ENCODE data around the gene TRPM3.

DNA sequence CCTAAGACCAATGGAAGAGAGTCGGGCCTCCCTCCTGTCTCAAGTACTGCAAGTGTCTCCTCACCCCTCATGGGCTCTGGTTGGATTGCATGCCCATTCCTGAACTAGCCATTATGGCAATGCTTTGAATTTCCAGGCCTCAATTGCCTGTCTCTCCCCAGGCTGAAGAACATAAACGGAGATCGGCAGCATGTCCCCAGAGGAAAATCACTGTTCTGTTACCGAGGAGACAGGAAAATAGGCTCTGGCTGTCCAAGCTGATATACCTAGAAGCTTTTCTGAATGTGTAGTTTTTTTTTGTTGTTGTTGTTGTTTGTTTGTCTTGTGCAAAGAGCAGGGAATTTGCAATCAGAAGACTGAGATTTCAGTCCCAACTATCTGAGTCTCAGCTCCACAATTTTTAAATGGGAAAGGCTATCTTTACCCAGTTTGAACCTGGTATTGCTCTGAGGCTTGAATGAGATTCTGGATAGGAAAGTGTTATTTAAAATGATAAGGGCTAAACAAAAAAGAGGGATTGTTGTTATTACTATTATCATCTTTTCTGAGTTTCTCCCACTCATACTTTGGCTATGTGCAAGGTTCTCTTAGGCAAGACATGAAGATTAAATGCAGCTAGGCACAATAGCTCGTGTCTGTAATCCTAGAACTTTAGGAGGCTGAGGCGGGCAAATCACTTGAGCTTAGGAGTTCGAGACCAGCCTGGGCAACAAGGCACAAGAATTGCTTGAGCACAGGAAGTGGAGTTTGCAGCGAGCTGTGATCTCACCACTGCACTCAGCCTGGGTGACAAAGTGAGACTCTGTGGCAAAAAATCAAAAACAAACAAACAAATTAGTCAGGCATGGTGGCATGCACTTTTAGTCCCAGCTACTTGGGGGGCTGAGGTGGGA lies 629.7 kb downstream of the TRPM3 start:
- TF ChIP-seq, protein P1, sequence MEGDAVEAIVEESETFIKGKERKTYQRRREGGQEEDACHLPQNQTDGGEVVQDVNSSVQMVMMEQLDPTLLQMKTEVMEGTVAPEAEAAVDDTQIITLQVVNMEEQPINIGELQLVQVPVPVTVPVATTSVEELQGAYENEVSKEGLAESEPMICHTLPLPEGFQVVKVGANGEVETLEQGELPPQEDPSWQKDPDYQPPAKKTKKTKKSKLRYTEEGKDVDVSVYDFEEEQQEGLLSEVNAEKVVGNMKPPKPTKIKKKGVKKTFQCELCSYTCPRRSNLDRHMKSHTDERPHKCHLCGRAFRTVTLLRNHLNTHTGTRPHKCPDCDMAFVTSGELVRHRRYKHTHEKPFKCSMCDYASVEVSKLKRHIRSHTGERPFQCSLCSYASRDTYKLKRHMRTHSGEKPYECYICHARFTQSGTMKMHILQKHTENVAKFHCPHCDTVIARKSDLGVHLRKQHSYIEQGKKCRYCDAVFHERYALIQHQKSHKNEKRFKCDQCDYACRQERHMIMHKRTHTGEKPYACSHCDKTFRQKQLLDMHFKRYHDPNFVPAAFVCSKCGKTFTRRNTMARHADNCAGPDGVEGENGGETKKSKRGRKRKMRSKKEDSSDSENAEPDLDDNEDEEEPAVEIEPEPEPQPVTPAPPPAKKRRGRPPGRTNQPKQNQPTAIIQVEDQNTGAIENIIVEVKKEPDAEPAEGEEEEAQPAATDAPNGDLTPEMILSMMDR (IDR thresholded peaks at IDR 0.05 in 4 of 5, conservative IDR thresholded peaks at IDR 0.05 in 1 of 5), result no peak
- no peak for TF ChIP-seq POLR2A (IDR thresholded peaks at IDR 0.05)

All from gastrocnemius medialis (tissue), 4 donors.